ENCODE results near the gene B3GALT6.

B3GALT6 gene

DNA sequence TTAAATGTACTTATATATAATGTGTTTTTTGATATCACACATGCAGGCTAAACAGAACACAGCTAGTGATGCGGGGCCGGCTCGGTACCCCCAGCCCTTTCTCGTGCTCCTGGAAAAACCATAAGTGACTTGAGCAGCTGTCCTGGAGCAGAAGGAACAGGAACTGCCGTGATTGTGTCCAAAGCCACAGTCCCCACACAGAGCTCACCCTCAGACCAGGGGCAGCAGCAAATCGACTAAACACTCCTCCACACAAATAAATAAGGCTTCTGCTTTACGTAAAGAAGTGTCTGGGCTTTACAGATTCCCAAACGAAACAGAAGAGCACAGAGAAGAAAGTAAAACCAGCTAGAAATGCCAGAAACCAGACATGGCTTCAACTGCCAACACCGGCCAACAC, 32.0 kb downstream of the B3GALT6 start:
- no peaks in the 10 kb centered on the region for H3K9me3 ChIP-seq (ENCODE audit: control insufficient read depth, low read length)
- H3K4me3 ChIP-seq (ENCODE audit: low read length) = no peak overlapping the region
- H3K36me3 ChIP-seq (ENCODE audit: control insufficient read depth, insufficient read depth, low read length, severe bottlenecking) = peaks cover 64% of the 10 kb centered on the region
- no peak for DNase-seq (ENCODE audit: low read depth)
- no peaks in the 10 kb centered on the region for H3K27me3 ChIP-seq (replicated peaks; ENCODE audit: control insufficient read depth, insufficient read depth, low read length)
- H3K9ac ChIP-seq (ENCODE audit: low read length) = no peak overlapping the region
- peaks cover 29% of the 10 kb centered on the region for H3K4me1 ChIP-seq (ENCODE audit: control insufficient read depth, insufficient read depth, low read length)

DNA sequence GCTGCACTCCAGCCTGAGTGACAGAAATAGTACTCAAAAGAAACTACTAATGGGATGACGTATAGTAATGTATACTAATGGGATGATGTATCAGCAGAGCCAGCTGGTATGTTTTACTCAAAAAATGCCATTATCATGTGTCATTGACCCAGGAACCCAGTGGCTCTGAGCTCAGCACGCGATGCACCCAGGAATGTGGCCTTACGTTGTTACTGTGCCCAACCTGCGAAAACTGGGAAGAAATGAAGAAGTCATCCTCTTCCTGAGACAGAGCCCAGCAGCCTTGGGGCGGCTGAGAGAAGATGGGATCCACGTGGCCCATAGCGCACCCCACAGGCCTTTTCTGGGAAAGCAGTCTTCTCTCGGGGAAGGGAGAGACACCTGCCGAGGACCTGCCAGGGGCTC, 32.8 kb downstream of the B3GALT6 start:
- Histone ChIP-seq H3K9ac (ENCODE audit: low read length) (no peak overlapping the region), H3K4me1 (ENCODE audit: control insufficient read depth, insufficient read depth, low read length) (peaks cover 29% of the 10 kb centered on the region), H3K4me3 (ENCODE audit: low read length) (no peak overlapping the region), H3K36me3 (ENCODE audit: control insufficient read depth, insufficient read depth, low read length, severe bottlenecking) (peaks cover 58% of the 10 kb centered on the region), H3K27me3 (replicated peaks; ENCODE audit: control insufficient read depth, insufficient read depth, low read length) (no peaks in the 10 kb centered on the region), H3K9me3 (ENCODE audit: control insufficient read depth, low read length) (no peaks in the 10 kb centered on the region)
- DNase-seq (ENCODE audit: low read depth) = peak; percentile 94

DNA sequence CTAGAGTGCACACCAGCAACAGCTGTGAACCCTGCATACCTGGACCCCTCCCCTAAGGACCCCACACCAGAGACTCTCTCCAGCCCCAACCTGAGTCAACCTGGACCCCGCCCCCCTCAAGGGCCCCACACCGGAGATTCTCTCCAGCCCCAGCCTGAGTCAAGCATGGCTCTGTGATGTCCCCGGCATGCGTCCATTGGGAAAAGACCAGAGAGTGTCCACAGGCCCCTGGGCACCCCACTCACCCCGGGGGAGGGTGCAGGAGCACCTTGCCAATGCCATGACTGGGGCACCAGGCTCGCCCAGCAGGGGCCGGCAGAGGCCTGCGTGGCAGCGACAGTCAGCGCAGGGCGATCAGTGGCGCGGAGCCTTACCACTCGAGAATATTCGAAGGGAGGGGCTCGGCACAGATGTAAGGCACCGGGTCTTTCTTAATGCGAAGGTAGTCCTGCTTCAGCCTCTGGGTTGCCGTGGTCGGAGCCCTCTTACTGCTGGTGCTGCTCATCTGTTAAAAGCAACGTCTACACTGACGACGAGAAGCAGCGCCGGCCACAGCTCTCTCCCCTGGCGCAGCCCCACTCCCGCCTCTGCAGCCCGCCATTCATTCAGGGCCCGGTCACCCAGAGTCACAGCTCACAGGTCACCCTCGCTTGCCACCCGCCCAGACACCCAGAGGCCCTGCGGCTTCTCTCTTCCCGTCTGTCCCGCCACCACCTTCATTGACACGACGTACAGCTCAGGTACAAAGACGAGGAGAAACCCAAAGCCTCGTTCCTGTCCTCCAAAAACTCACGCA, 35.6 kb downstream of the B3GALT6 start:
- H3K9me3 ChIP-seq (ENCODE audit: control insufficient read depth, low read length) = no peaks in the 10 kb centered on the region
- H3K36me3 ChIP-seq (ENCODE audit: control insufficient read depth, insufficient read depth, low read length, severe bottlenecking) = peaks cover 38% of the 10 kb centered on the region
- H3K4me3 ChIP-seq (ENCODE audit: low read length) = no peak overlapping the region
- no peak for DNase-seq (ENCODE audit: low read depth)
- H3K4me1 ChIP-seq (ENCODE audit: control insufficient read depth, insufficient read depth, low read length) = peaks cover 46% of the 10 kb centered on the region
- no peaks in the 10 kb centered on the region for H3K27me3 ChIP-seq (replicated peaks; ENCODE audit: control insufficient read depth, insufficient read depth, low read length)
- no peak overlapping the region for H3K9ac ChIP-seq (ENCODE audit: low read length)

DNA sequence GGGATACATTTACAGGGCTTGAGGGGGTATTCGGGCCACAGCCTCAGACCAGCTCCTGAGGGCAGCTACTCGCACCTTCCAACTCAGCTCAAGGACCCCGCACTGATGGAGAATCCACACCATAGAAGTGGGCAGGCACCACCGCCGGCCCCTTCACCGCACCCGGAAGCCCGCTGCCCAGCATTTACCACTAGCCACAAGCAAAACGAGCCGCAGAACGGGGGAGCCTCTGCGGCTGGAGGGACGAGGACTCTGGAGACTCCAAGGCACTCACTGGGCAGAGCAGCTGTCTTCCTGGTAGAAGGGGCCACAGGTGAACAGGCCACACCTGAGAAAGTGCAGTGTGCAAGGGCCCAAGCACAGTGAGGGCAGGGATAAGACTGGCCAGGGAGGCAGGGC, 36.2 kb downstream of the B3GALT6 start:
- Histone ChIP-seq H3K9me3 (ENCODE audit: control insufficient read depth, low read length) (no peaks in the 10 kb centered on the region), H3K4me1 (ENCODE audit: control insufficient read depth, insufficient read depth, low read length) (peaks cover 42% of the 10 kb centered on the region), H3K36me3 (ENCODE audit: control insufficient read depth, insufficient read depth, low read length, severe bottlenecking) (peaks cover 34% of the 10 kb centered on the region), H3K4me3 (ENCODE audit: low read length) (no peak overlapping the region), H3K27me3 (replicated peaks; ENCODE audit: control insufficient read depth, insufficient read depth, low read length) (no peaks in the 10 kb centered on the region), H3K9ac (ENCODE audit: low read length) (no peak overlapping the region)
- no peak for DNase-seq (ENCODE audit: low read depth)

DNA sequence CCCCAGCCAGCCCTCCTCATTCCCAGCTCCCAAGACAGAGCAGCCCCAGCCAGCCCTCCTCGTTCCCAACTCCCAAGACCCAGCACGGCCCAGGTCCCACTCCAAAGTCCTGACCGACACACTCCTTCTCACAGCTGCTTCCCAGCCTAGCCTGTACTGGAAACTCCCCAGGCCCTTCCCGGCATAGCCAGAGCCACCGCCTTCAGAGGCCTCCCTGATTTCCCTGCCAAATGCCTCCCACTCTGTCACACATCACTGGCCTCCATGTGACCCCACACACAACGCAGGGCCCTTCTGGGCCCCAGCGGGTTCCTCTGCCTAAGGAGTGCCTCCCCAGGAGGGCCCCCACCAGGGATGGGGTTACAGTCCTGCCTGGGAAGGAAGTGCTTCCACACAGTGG, 38.8 kb downstream of the B3GALT6 start:
- no peaks in the 10 kb centered on the region for H3K27me3 ChIP-seq (replicated peaks; ENCODE audit: control insufficient read depth, insufficient read depth, low read length)
- H3K36me3 ChIP-seq (ENCODE audit: control insufficient read depth, insufficient read depth, low read length, severe bottlenecking) = peaks cover 17% of the 10 kb centered on the region
- H3K9me3 ChIP-seq (ENCODE audit: control insufficient read depth, low read length) = no peaks in the 10 kb centered on the region
- peak overlapping the region; percentile 70 for H3K4me3 ChIP-seq (ENCODE audit: low read length)
- peaks cover 32% of the 10 kb centered on the region for H3K4me1 ChIP-seq (ENCODE audit: control insufficient read depth, insufficient read depth, low read length)
- DNase-seq (ENCODE audit: low read depth) = no peak
- peak overlapping the region; percentile 59 for H3K9ac ChIP-seq (ENCODE audit: low read length)

DNA sequence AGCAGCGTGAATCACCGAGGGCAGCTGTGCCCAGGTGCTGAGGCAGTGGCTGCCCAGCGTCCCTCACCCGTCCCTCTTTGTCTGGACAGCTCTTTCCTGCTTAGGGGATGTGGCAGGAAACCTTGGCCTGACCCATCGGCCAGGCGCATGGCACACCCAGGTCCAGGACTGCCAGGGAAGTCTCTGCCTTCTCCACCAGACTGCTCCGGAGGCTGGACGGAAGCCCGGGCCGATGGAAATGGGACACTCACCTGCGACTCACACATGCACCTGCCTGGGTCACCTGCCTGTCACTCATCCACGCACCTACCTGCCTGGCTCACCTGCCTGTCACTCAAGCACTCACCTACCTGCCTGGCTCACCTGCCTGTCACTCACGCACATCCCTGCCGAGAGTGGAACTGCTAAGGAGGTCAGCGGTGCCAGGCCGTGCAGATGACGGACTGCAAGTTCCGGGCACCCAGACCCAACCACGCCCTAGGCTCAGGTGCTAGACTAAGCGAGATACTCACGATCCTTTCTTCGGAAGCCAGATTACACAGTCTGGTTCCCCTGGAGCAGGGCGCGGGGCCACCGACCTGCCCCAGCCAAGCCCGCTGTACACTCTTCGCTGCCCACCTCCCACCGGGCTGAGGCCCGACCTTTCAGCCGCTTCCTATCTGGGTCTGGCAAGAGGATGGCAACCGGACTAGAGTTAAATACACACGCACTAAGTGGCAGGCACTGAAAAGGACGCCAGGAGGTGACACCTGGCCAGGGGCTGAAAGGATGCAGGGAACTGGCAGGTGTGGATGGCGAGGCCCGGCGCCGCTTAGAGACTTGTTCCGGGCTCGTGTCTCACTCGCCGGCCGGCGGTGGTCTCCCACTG, 40.5 kb downstream of the B3GALT6 start:
- Histone ChIP-seq H3K36me3 (ENCODE audit: control insufficient read depth, insufficient read depth, low read length, severe bottlenecking) (peaks cover 7% of the 10 kb centered on the region), H3K27me3 (replicated peaks; ENCODE audit: control insufficient read depth, insufficient read depth, low read length) (no peaks in the 10 kb centered on the region), H3K9me3 (ENCODE audit: control insufficient read depth, low read length) (no peaks in the 10 kb centered on the region), H3K4me3 (ENCODE audit: low read length) (peak overlapping the region; percentile 84), H3K9ac (ENCODE audit: low read length) (peak overlapping the region; percentile 97), H3K4me1 (ENCODE audit: control insufficient read depth, insufficient read depth, low read length) (peaks cover 32% of the 10 kb centered on the region)
- no peak for DNase-seq (ENCODE audit: low read depth)

DNA sequence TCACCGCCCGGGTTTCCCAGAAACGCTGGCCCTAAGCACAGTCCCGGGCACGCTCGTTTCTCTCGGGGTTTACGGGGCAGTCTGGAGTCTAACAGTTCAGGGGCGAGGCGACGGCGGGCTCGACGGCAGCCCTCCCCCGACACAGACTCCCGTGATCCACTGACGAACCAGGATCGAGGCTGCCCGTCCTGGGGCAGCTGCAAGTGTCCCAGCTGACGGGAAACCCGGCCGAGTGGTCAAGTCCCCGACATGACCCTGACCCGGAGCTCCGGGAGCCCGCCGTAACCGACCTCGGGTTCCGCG, 41.1 kb downstream of the B3GALT6 start:
- peak overlapping the region; percentile 97 for H3K9ac ChIP-seq (ENCODE audit: low read length)
- peak; percentile 45 for DNase-seq (ENCODE audit: low read depth)
- peaks cover under 1% of the 10 kb centered on the region for H3K36me3 ChIP-seq (ENCODE audit: control insufficient read depth, insufficient read depth, low read length, severe bottlenecking)
- no peaks in the 10 kb centered on the region for H3K9me3 ChIP-seq (ENCODE audit: control insufficient read depth, low read length)
- peak overlapping the region; percentile 84 for H3K4me3 ChIP-seq (ENCODE audit: low read length)
- H3K4me1 ChIP-seq (ENCODE audit: control insufficient read depth, insufficient read depth, low read length) = peaks cover 32% of the 10 kb centered on the region
- H3K27me3 ChIP-seq (replicated peaks; ENCODE audit: control insufficient read depth, insufficient read depth, low read length) = no peaks in the 10 kb centered on the region

DNA sequence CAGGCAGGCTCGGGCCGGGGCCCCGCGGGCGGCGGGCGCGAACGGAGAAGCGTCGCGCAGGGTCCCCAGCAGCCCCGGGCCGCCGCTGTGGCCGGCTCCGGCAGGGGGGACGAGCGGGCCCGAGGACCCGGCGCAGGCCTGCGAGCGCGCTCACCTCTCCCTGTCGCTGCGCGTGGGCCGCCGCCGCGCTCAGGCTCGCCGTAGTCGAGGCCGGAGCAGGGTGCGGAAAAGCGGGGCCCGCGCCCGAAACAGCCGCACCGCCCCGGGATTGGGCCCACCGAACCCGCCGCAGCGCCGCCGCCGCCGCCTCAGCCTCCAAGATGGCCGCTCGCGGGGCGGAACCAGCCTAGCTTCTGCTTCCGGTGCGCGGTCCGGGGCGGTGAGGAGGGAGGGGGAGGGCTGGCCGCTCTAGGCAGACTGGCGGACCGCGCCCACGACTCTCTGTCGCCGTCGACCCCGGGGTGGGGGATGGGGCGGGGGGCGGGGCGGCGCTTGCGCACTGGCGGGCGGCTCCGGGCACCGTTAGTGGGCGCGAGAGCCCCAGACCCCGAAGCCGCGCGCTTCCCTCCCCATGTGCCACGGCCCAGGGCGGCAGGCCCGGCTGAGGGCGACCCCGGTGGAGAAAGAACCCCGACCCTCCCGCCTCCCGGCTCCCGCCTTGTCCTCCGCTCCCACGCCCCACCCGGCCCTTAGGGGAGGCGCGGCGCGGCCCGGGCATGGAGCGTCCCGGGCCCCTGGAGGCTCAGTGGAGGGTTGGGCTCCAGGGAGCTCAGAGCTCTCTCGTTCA, 41.7 kb downstream of the B3GALT6 start, which contains the start of gene UBE2J2:
TSS of gene UBE2J2 (minus strand) at position 343 of the 787 bp plus-strand sequence. CDS start 5,862 bp downstream, outside the sequence.
- DNase-seq (ENCODE audit: low read depth) = peak; percentile 97
- H3K36me3 ChIP-seq (ENCODE audit: control insufficient read depth, insufficient read depth, low read length, severe bottlenecking) = no peaks in the 10 kb centered on the region

DNA sequence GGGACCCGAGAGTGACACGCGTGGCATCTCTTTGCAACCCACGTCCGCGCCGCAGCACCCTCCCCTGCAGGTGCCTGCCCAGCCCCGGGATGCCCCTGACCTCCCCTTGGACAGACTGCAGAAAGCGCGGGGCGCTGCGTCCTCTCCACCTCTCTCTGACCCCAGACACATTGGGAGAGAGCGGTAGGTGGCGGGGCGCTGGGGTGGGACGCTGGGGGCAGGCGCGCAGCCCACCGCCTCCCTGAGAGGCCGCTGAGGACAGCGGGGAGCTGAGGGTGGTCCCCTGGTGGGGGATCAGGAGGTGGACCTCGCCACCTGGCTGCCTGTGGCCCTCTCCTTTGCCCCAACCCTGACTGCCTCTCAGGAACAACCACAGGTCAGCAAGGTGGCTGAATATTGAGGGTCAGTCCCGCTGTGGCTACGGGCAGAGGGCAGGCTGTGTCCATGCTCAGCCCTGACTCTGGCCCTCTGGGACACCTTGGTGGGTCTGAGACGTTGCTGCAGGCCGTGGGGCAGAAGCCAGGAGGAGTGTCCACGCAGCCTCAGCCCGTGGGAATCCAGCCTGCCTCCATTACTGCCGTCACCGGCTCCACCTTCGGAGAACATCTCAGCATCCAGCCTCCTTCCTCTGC, 42.4 kb downstream of the B3GALT6 start:
- Histone ChIP-seq H3K9me3 (ENCODE audit: control insufficient read depth, low read length) (no peaks in the 10 kb centered on the region), H3K9ac (ENCODE audit: low read length) (peak overlapping the region; percentile 85), H3K4me1 (ENCODE audit: control insufficient read depth, insufficient read depth, low read length) (peaks cover 32% of the 10 kb centered on the region), H3K27me3 (replicated peaks; ENCODE audit: control insufficient read depth, insufficient read depth, low read length) (no peaks in the 10 kb centered on the region), H3K36me3 (ENCODE audit: control insufficient read depth, insufficient read depth, low read length, severe bottlenecking) (no peaks in the 10 kb centered on the region), H3K4me3 (ENCODE audit: low read length) (peak overlapping the region; percentile 84)
- DNase-seq (ENCODE audit: low read depth) = no peak

More for the DNA sequence above, 41.7 kb downstream of the B3GALT6 start, which contains the start of gene UBE2J2:
- H3K9ac ChIP-seq (ENCODE audit: low read length) = peak within 1 kb of the TSS; percentile 97
- H3K4me3 ChIP-seq (ENCODE audit: low read length) = peak within 1 kb of the TSS; percentile 84
- peaks cover 32% of the 10 kb centered on the region for H3K4me1 ChIP-seq (ENCODE audit: control insufficient read depth, insufficient read depth, low read length)
- no peaks in the 10 kb centered on the region for H3K9me3 ChIP-seq (ENCODE audit: control insufficient read depth, low read length)
- no peaks in the 10 kb centered on the region for H3K27me3 ChIP-seq (replicated peaks; ENCODE audit: control insufficient read depth, insufficient read depth, low read length)

DNA sequence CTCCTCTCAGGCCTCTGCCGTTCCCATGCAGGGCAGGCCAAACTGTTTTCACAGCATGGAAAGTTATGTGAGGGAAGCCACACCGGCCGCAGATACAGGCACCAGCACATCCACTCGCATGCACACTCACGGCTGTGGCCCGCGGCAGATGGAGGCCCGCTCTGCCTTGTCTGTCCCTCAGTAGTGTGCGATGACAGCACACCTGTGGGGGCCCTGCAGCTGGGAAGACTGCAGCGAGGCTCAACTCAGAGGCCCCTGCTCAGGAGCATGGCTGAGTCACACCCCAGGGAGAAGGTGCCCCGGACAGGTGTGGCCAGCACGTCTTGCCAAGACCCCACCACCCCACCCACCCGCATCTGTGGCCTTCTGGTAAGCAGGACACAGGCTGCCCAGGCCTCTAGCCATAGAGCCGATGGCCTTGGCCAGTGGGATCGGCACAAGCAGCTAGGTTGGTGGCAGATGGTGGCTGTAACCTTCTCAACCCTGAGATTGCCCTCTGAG, 42.9 kb downstream of the B3GALT6 start:
- peak overlapping the region; percentile 84 for H3K4me3 ChIP-seq (ENCODE audit: low read length)
- H3K4me1 ChIP-seq (ENCODE audit: control insufficient read depth, insufficient read depth, low read length) = peaks cover 32% of the 10 kb centered on the region
- H3K27me3 ChIP-seq (replicated peaks; ENCODE audit: control insufficient read depth, insufficient read depth, low read length) = no peaks in the 10 kb centered on the region
- no peaks in the 10 kb centered on the region for H3K9me3 ChIP-seq (ENCODE audit: control insufficient read depth, low read length)
- H3K36me3 ChIP-seq (ENCODE audit: control insufficient read depth, insufficient read depth, low read length, severe bottlenecking) = no peaks in the 10 kb centered on the region
- peak overlapping the region; percentile 85 for H3K9ac ChIP-seq (ENCODE audit: low read length)
- no peak for DNase-seq (ENCODE audit: low read depth)
